ENCODE measurements around the gene AIDA. TPM values are rescaled to one million over a fixed set of nuclear protein-coding genes. Genes with fewer than 3 reads are reported as not detected.

AIDA gene
- total and polyA plus RNA-seq, 2 experiments from 2014 or later, result 51.1 to 103 TPM

DNA sequence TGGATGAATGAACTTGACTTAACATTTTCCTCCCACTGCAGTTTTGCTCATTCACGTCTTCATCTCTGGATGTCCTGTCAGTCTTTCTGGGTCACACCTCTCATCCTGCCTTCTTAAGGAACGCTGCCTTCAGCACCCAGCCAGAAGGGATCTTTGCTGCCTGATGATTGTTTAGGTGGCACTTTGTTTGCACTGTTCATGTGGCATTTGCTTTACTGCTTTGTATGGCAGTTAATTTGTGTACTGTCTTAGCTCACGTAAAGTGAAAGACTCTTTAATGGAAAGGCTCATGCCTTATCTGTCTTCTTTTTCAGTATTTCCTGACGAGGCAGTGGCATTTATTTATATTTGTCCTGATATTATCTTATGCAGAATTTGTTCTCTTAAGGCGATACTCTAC, 89.5 kb downstream of the AIDA start:
- Mint-ChIP-seq H3K36me3 (ENCODE audit: low read depth) (peaks cover 34% of the 10 kb centered on the region), H3K4me3 (no peak overlapping the region), H3K27me3 (ENCODE audit: insufficient read depth, low read depth, poor library complexity) (peaks cover 4% of the 10 kb centered on the region), H3K4me1 (peaks cover 11% of the 10 kb centered on the region), H3K9me3 (no peaks in the 10 kb centered on the region), H3K27ac (no peak overlapping the region)
- no peaks in the 10 kb centered on the region for H3K9me2 ChIP-seq (ENCODE audit: insufficient read depth)
- peaks cover 6% of the 10 kb centered on the region; the same call in 1 of the 2 replicates for H3F3A ChIP-seq (replicated peaks; ENCODE audit: low read depth)
- peaks cover 21% of the 10 kb centered on the region for H3K36me3 ChIP-seq (ENCODE audit: insufficient read depth)
- H3K27me3 ChIP-seq (ENCODE audit: insufficient read depth), result no peaks in the 10 kb centered on the region
- H3K4me3 ChIP-seq, result no peak overlapping the region
- ATAC-seq (no peak), DNase-seq (ENCODE audit: low spot score) (no peak)
- no peak overlapping the region for H3K27ac ChIP-seq (ENCODE audit: low read depth)
- no peak overlapping the region for H2AFZ ChIP-seq
- H3K4me2 ChIP-seq, result no peak overlapping the region
- peaks cover 13% of the 10 kb centered on the region for H4K20me1 ChIP-seq (replicated peaks; ENCODE audit: insufficient read depth)
- H3K4me1 ChIP-seq (ENCODE audit: insufficient read depth), result peaks cover 10% of the 10 kb centered on the region
- H3K79me2 ChIP-seq (replicated peaks; ENCODE audit: insufficient read depth), result peaks cover 40% of the 10 kb centered on the region
- TF ChIP-seq, protein P1, sequence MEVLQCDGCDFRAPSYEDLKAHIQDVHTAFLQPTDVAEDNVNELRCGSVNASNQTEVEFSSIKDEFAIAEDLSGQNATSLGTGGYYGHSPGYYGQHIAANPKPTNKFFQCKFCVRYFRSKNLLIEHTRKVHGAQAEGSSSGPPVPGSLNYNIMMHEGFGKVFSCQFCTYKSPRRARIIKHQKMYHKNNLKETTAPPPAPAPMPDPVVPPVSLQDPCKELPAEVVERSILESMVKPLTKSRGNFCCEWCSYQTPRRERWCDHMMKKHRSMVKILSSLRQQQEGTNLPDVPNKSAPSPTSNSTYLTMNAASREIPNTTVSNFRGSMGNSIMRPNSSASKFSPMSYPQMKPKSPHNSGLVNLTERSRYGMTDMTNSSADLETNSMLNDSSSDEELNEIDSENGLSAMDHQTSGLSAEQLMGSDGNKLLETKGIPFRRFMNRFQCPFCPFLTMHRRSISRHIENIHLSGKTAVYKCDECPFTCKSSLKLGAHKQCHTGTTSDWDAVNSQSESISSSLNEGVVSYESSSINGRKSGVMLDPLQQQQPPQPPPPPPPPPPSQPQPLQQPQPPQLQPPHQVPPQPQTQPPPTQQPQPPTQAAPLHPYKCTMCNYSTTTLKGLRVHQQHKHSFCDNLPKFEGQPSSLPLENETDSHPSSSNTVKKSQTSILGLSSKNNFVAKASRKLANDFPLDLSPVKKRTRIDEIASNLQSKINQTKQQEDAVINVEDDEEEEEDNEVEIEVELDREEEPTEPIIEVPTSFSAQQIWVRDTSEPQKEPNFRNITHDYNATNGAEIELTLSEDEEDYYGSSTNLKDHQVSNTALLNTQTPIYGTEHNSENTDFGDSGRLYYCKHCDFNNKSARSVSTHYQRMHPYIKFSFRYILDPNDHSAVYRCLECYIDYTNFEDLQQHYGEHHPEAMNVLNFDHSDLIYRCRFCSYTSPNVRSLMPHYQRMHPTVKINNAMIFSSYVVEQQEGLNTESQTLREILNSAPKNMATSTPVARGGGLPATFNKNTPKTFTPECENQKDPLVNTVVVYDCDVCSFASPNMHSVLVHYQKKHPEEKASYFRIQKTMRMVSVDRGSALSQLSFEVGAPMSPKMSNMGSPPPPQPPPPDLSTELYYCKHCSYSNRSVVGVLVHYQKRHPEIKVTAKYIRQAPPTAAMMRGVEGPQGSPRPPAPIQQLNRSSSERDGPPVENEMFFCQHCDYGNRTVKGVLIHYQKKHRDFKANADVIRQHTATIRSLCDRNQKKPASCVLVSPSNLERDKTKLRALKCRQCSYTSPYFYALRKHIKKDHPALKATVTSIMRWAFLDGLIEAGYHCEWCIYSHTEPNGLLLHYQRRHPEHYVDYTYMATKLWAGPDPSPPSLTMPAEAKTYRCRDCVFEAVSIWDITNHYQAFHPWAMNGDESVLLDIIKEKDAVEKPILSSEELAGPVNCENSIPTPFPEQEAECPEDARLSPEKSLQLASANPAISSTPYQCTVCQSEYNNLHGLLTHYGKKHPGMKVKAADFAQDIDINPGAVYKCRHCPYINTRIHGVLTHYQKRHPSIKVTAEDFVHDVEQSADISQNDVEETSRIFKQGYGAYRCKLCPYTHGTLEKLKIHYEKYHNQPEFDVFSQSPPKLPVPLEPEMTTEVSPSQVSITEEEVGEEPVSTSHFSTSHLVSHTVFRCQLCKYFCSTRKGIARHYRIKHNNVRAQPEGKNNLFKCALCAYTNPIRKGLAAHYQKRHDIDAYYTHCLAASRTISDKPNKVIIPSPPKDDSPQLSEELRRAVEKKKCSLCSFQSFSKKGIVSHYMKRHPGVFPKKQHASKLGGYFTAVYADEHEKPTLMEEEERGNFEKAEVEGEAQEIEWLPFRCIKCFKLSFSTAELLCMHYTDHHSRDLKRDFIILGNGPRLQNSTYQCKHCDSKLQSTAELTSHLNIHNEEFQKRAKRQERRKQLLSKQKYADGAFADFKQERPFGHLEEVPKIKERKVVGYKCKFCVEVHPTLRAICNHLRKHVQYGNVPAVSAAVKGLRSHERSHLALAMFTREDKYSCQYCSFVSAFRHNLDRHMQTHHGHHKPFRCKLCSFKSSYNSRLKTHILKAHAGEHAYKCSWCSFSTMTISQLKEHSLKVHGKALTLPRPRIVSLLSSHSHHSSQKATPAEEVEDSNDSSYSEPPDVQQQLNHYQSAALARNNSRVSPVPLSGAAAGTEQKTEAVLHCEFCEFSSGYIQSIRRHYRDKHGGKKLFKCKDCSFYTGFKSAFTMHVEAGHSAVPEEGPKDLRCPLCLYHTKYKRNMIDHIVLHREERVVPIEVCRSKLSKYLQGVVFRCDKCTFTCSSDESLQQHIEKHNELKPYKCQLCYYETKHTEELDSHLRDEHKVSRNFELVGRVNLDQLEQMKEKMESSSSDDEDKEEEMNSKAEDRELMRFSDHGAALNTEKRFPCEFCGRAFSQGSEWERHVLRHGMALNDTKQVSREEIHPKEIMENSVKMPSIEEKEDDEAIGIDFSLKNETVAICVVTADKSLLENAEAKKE (CRISPR knock-in tag; IDR thresholded peaks at IDR 0.05), result no peak
- TF ChIP-seq STAT1 (IDR thresholded peaks at IDR 0.05; ENCODE audit: unreplicated experiment) (no peak), CREB1 (CRISPR knock-in tag; IDR thresholded peaks at IDR 0.05; ENCODE audit: low read depth) (no peak), NANOG (IDR thresholded peaks at IDR 0.05; ENCODE audit: borderline replicate concordance) (no peak), POLR2AphosphoS5 (IDR thresholded peaks at IDR 0.05; ENCODE audit: low read depth) (no peak), ZNF331 (CRISPR knock-in tag; IDR thresholded peaks at IDR 0.05; ENCODE audit: low read depth) (no peak)
- TF ChIP-seq, protein P2, sequence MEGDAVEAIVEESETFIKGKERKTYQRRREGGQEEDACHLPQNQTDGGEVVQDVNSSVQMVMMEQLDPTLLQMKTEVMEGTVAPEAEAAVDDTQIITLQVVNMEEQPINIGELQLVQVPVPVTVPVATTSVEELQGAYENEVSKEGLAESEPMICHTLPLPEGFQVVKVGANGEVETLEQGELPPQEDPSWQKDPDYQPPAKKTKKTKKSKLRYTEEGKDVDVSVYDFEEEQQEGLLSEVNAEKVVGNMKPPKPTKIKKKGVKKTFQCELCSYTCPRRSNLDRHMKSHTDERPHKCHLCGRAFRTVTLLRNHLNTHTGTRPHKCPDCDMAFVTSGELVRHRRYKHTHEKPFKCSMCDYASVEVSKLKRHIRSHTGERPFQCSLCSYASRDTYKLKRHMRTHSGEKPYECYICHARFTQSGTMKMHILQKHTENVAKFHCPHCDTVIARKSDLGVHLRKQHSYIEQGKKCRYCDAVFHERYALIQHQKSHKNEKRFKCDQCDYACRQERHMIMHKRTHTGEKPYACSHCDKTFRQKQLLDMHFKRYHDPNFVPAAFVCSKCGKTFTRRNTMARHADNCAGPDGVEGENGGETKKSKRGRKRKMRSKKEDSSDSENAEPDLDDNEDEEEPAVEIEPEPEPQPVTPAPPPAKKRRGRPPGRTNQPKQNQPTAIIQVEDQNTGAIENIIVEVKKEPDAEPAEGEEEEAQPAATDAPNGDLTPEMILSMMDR (conservative IDR thresholded peaks at IDR 0.05; ENCODE audit: low read depth in 2 of 2), result no peak

Data from GM23338 (cell line).